GM12801 (cell line): Measurements from ENCODE around the gene ECT2.

ENCODE experiments used
- TF ChIP-seq, protein P1 (sequence below): IDR thresholded peaks from one replicate; pipeline ENCODE4 v1.5.1; 2011; ENCODE audit warnings: control low read depth; ENCODE audit not compliant: insufficient read length; ENCODE audit errors: extremely low read depth

The ECT2 gene

DNA sequence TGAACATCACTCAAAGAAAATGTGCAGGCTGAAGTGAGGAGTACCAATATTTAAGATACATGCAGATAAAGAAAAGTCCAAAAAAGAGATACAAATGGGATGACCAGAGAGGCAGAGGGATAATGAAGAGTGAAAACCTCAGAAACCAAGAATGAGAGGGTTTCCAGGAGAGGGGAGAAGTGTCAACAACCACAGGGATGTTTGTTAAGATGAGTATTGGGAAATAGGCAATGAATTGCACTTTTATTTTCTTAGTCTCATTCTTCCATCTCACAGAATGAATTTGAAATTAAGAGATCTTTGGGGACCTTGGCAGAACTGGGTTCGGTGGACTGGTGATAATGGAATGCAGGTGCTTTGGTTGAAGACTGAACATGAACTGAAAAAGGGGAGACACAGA lies 102.5 kb downstream of the ECT2 start:
- TF ChIP-seq, protein P1, sequence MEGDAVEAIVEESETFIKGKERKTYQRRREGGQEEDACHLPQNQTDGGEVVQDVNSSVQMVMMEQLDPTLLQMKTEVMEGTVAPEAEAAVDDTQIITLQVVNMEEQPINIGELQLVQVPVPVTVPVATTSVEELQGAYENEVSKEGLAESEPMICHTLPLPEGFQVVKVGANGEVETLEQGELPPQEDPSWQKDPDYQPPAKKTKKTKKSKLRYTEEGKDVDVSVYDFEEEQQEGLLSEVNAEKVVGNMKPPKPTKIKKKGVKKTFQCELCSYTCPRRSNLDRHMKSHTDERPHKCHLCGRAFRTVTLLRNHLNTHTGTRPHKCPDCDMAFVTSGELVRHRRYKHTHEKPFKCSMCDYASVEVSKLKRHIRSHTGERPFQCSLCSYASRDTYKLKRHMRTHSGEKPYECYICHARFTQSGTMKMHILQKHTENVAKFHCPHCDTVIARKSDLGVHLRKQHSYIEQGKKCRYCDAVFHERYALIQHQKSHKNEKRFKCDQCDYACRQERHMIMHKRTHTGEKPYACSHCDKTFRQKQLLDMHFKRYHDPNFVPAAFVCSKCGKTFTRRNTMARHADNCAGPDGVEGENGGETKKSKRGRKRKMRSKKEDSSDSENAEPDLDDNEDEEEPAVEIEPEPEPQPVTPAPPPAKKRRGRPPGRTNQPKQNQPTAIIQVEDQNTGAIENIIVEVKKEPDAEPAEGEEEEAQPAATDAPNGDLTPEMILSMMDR, result no peak

DNA sequence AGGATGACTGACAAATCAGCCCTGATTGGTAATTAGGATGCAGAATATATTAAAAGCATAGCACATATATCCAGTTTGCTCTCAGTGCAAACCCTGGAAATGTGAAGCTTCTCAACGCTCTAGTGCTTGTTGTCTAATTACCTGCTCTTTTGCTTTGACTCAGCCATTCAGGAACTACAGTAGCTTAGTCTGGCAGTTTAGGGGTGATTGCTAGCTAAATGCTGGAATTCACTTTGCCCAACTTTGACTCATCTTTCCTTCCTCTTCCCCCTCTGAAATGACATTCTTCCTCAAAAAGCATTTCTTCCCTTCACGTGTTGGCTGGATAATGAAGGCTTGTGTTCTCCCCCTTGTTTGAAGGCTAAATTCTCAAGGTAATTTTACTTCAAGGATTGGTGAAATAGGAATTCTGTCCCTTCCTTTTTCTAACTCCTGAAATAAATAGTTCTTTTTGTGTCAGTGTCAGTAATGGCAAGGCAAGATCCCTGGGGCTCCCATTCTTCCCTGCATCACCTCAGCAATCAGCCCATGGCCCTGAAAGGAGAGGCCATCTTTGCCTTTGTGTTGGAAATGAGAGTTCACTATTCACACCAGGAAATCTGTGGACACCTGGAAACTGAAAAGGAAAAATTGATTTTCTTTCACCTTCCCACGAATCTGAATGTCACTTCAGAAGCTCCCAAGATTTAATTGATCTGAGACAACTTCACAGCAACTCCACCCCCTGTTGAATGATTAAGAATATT lies 103.6 kb downstream of the ECT2 start:
- TF ChIP-seq, protein P1, result no peak

- TF ChIP-seq, protein P1, result no peak
Observed at GRCh38 chr3:172855037-172855436, 104.5 kb downstream of the ECT2 start.

GRCh38 chr3:172856795-172857742 lies 106.5 kb downstream of the ECT2 start:
- TF ChIP-seq, protein P1, result no peak

DNA sequence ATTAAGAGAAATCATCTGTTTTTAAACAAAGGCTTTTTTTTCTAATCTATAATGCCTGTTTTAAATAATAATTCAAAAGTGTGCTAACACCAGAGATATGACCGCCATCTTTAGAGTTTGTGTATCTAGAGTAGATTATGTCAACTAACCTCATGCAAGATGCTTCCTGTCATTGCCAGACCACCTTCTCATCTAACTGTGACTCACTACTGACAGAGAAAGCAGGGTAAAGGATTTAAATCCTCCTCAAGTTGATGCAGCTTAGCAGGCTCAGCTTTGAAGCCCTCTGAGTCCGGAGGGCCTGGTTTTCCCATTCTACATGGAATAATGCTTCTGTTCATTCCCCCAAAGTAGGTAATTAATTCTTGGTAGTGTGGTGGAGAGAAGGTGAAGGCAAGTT lies 108.5 kb downstream of the ECT2 start:
- TF ChIP-seq, protein P1, result no peak

GRCh38 chr3:172868582-172869200 lies 118.2 kb downstream of the ECT2 start:
- TF ChIP-seq, protein P1, result no peak

DNA sequence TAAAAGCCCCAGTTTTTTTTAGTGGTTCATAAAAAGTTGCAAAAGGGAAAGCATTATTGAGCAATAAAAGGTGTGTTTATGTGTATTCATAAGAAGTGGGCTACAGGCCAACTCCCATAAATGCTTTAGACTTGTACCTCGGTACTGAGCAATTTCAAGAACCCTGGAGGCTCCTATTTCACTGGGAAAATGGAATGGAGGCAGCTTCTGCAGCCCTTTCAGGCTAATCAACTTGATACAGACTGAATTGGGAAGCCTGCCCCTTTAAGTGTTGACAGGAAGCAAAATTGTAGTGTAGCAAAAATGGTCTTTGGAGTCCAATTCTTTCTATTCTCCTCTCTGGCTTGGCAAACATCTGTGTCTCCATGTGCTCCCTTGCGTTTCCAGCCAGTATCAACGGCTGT lies 118.8 kb downstream of the ECT2 start:
- TF ChIP-seq, protein P1, result no peak
